ENCODE data around the gene BASP1. TPM values are rescaled to one million over a fixed set of nuclear protein-coding genes. Genes with fewer than 3 reads are reported as not detected.
A peak's percentile ranks its signal among the peaks of the same experiment; 100 is the strongest.

The BASP1 gene
- total and polyA plus RNA-seq, 10 of the 15 experiments (the other 5 are each of a cell fraction or from before 2014, with no cell fraction given) = 27.3 to 190 (median 102) TPM

DNA sequence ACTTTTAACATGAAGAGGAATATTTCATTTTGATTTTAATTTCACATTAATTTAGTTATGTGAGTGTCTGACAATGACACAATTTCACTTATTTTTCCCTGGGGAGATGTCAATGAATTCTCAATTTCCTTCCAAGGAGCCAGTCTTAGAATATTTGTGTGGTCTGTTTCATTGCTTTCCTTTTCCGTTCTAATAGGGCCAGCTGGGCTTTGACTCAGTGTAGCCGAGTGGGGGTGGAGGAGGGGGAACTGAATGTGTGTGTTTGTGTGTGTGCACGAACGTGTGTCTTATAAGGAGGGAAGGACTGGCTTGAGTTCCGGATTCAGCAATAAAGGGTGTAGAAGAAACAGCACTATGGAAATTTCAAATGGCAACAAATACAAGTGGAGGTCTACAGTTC, 100.0 kb downstream of the BASP1 start (continued):
- TF ChIP-seq GABPA (IDR thresholded peaks at IDR 0.05; ENCODE audit: low read depth) = peak; percentile 39; the same call in 1 of the 2 replicates
- no peak for TF ChIP-seq SUPT20H (IDR thresholded peaks at IDR 0.05; ENCODE audit: borderline replicate concordance, control insufficient read depth, low read depth, low read length)
- peak in 1 of 2 experiments; percentile 59; a peak in 1 of 3 replicates for TF ChIP-seq EGR1 (IDR thresholded peaks at IDR 0.05; ENCODE audit: borderline replicate concordance in 1 of 2, low read depth in 2 of 2, low read length in 2 of 2)
- peak; percentile 80 for TF ChIP-seq TCF12 (IDR thresholded peaks at IDR 0.05; ENCODE audit: low read depth, low read length)
- TF ChIP-seq ETV6 (conservative IDR thresholded peaks at IDR 0.05 in 1 of 2, IDR thresholded peaks at IDR 0.05 in 1 of 2; ENCODE audit: borderline replicate concordance in 1 of 2, low read depth in 1 of 2) = peak in 1 of 2 experiments; percentile 70; a peak in 2 of 4 replicates
- TF ChIP-seq CEBPB (IDR thresholded peaks at IDR 0.05; ENCODE audit: borderline replicate concordance in 1 of 2, low read depth in 2 of 2, low read length in 2 of 2) = peak in 1 of 2 experiments; percentile 48; a peak in 1 of 4 replicates
- TF ChIP-seq CBX5 (IDR thresholded peaks at IDR 0.05; ENCODE audit: low read depth) = no peak
- TF ChIP-seq TCF3 (IDR thresholded peaks at IDR 0.05; ENCODE audit: borderline replicate concordance, insufficient read depth, low read depth, low read length) = peak; percentile 80; the same call in 1 of the 2 replicates
- TF ChIP-seq CREB1 (IDR thresholded peaks at IDR 0.05; ENCODE audit: low read depth) = peak; percentile 12; the same call in 1 of the 2 replicates
- TF ChIP-seq MXI1 (IDR thresholded peaks at IDR 0.05; ENCODE audit: low read depth, low read length) = 0 out of 2 replicates have a peak, but pooled peaks have one; percentile 27
- TF ChIP-seq CREM (IDR thresholded peaks at IDR 0.05; ENCODE audit: low read depth) = peak; percentile 57
- no peak for TF ChIP-seq MYC (IDR thresholded peaks at IDR 0.05; ENCODE audit: insufficient read depth, insufficient read length, insufficient replicate concordance, low read length, severe bottlenecking)
- no peak for TF ChIP-seq POU2F2 (IDR thresholded peaks at IDR 0.05; ENCODE audit: borderline replicate concordance, low read depth, low read length)
- peak; percentile 66 for TF ChIP-seq EED (IDR thresholded peaks at IDR 0.05; ENCODE audit: low read depth)
